Hepatocyte (in vitro differentiated cells): ENCODE results near the gene RIC8B.

ENCODE experiments used
- EZH2 ChIP-seq: fragments of 200-600 bp; sonication (generic); IDR thresholded peaks from 2 replicates; pipeline ENCODE4 v1.6.1; 2016; ENCODE audit warnings: antibody characterized with exemption, mild to moderate bottlenecking, borderline replicate concordance
- EZH2phosphoT487 ChIP-seq: fragments of 200-600 bp; sonication (generic); IDR thresholded peaks from one replicate; pipeline ENCODE4 v1.6.1; 2018; ENCODE audit warnings: antibody characterized with exemption, mild to moderate bottlenecking, low read depth, moderate library complexity; ENCODE audit not compliant: unreplicated experiment, severe bottlenecking
- TF ChIP-seq, protein P1 (sequence below): fragments of 200-600 bp; sonication (generic); IDR thresholded peaks from 2 replicates; pipeline ENCODE4 v1.5.1; 2016; ENCODE audit warnings: antibody characterized with exemption, mild to moderate bottlenecking; ENCODE audit not compliant: poor library complexity

DNA sequence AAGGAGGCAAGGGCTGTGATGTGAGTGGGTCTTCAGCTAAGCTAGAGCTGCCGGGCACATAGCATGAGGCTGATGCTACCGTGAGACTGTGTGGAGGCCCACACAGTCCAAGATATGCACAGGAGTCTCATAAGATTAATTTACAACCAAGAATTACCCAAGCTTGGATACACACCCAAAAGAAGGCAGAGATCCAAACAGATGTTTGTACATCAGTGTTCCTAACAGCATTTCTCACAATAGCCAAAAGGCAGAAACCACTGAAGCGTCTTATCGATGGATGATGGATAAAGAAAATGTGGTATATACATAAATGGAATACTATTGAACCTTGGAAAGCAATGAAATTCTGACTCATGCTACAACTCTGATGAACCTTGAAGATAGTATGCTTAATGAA lies 40.8 kb upstream of the RIC8B start:
- TF ChIP-seq, protein P1, sequence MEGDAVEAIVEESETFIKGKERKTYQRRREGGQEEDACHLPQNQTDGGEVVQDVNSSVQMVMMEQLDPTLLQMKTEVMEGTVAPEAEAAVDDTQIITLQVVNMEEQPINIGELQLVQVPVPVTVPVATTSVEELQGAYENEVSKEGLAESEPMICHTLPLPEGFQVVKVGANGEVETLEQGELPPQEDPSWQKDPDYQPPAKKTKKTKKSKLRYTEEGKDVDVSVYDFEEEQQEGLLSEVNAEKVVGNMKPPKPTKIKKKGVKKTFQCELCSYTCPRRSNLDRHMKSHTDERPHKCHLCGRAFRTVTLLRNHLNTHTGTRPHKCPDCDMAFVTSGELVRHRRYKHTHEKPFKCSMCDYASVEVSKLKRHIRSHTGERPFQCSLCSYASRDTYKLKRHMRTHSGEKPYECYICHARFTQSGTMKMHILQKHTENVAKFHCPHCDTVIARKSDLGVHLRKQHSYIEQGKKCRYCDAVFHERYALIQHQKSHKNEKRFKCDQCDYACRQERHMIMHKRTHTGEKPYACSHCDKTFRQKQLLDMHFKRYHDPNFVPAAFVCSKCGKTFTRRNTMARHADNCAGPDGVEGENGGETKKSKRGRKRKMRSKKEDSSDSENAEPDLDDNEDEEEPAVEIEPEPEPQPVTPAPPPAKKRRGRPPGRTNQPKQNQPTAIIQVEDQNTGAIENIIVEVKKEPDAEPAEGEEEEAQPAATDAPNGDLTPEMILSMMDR = no peak
- TF ChIP-seq EZH2 (no peak), EZH2phosphoT487 (no peak)
